Caki2 (cell line): ENCODE data around the gene VSTM2B. TPM values are rescaled to one million over a fixed set of nuclear protein-coding genes. Genes with fewer than 3 reads are reported as not detected.
"Not testable (repeated sequence)": the region's sequence is repeated elsewhere in the genome, so short reads cannot be mapped to it uniquely, and the experiment has no call there.

Experiments
- DNase-seq: peaks from one replicate; pipeline ENCODE4 v3.0.0-alpha.2; 2015; ENCODE audit warnings: low read depth
- in situ Hi-C: cut with HindIII; loops from 2 replicates; pipeline ENCODE4 v1.10.0; 2016; ENCODE audit warnings: low sequenced_read_pairs, low pct_unique_long_range_greater_than_20kb, mixed read lengths
- total RNA-seq: library from RNA; depleted of rRNA; stranded (reverse); fragments of >200 nt; shearing (Covaris generic); gene quantifications from 2 replicates; pipeline ENCODE4 v1.2.3, GENCODE V29; 2014; ENCODE audit warnings: low replicate concordance; rRNA removed

Gene VSTM2B
- total RNA-seq = not detected in 2 replicates

DNA sequence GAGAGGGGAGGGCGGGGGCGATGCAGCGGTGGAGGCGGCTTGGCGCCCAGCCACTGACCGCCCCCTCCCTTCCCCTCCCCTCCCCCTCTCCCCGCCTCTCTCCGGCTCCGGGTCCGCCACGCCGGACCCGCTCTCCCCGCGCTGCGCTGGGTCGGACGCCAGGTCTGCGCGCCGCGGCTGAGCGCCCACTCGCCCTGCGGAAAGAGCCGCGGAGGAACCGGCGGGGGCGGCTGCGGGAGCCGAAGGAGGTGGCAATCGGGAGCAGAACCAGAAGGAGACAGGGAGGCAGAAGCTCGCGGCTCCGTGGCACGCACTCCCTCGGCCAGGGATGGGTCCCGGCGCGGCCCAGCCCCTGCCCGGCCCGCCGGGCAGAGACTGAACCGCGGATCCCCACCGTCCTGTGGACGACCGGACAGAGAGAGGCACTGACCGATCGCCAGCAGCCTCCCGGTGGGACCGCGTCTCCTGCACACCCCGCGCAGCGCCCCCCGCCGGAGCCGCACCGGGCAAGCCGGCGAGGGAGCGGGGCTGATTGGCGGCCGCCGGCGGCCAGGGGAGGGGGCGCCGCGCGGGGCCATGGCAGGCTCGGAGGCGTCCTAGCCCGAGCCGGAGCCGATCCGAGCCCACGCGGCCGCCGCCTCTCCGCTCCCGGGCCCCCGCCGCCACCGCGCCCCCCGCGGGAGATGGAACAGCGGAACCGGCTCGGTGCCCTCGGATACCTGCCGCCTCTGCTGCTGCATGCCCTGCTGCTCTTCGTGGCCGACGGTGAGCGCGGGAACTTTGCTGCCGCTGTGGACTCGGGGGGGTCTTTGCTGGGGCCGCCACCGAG lies at the start of gene VSTM2B:
TSS of gene VSTM2B (plus strand) at position 94 of the 829 bp plus-strand sequence. CDS start at position 684, 590 bp downstream.
- in situ Hi-C loops = no loop called here

DNA sequence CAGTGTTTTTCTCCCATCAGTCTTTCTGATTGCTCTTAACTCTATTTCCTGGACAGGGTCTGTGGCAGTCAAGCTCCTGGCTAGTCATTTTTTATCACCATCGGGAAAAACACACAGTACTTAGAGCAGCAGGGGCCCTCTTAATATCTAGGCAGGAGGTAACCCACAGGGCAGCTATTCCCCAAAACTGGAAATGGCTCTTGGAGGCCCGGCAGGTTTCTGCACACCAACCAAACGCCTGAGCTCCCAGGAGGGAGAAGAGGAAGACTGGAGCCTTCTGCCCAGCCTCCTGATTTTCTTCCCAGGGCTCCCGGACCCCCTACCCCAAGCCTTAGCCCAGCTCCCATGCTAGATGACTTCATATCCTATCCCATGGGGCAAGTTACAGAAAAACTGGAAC lies 49.3 kb upstream of the VSTM2B start:
- in situ Hi-C loops = no loop called here
- no peak for DNase-seq

More for the DNA sequence above, at the start of gene VSTM2B:
- no peak for DNase-seq

DNA sequence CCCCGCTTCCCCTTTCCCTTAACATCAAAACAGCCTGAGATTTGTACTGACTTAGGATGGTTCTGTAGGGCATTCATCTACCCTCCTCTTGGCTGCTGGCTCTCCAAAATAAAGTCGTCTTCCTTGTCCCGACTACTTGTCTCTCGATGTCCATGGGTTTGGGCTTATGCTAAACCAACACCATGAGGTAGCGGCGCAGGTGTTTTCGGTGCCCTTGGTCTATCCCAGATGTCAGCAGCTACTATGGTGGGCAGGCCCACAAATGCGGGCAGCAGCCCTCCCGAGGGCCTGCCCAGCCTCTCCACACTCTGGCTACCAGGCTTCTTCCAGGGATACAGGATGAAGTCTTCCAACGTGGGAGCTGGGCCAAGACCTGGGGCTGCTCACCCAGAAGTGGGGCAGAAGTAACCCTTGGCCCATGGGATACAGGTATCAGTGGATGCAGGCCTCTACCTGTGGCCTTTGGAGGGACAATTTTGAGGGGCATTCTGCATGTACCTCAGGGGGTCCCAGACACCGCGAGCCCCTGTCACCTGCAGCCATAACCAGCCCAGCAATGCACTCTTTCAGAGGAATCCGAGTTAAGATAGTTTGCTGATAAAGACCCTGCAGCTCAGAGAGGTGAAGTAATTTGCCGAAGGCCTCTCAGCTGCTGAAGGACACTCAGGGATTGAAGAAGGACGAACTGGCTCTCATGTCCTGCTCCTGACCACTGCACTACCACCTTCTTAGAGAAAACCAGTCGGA lies 47.8 kb upstream of the VSTM2B start:
- no peak for DNase-seq
- in situ Hi-C loops = no loop called here

DNA sequence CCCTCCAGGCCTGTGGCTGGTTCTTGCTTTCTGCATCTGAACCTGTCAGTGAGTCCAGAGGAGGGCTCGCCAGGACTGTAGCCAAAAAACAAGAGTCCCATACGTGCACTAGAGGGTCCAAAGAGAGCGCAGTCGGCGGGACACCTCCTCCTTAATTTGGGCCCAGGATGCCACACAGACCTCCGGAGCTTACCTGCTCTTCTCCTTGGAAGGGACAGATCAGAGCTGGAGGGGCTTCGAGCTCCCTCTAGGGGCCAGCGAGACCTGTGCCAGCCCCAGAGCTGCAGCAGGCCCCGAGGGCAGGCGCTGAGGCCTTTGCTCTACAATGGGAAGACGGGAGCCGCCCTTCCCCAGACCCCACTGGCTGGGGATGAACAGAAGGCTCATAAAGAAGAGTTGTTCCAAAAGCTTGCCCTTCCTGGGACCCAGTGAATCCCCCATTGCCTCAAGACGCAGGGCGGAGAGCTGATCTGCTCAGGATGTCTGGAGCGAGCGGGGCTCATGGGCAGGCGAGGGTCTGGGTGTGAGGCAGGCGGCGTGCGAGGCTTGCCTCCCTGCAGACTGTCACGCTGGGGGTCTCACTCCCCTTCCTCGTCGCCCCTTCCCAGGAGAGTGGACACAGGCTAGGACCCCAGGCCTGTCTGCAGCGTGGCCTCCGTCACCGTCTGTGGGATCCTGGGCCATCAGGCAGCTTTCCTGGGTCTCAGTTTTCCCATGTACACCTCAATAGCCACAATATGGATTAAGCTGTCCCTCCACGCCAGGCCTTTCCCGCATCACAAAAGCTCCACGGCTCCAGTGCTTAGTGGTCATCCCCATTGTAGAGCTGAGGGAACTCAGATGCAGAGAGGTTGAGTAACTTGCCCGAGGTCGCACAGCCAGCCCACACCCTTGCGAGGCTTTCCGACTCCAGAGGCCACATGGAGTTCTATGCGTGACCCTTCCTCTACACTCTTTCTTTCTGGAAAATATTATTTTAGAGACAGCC lies 46.9 kb upstream of the VSTM2B start:
- in situ Hi-C loops = no loop called here
- no peak for DNase-seq

DNA sequence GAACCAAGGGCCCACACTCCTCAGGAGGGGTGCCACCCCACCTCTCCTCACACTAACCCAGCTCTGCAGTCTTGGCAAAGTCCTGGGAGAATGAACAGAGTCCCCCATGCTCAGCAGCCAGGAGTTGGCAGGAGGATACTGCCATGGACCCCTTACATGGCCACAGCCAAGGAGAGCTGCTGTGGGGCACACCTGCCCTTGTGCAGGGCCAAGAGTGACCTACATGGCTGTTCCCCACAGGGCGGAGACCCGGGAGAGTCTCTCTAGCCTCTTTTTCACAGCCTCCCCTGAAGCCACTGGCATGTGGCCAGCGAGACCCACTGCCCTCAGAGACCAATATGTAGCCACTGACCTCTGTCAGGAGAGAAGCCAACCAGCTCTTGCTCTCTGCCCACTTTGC lies 45.9 kb upstream of the VSTM2B start:
- no peak for DNase-seq
- in situ Hi-C loops = no loop called here

DNA sequence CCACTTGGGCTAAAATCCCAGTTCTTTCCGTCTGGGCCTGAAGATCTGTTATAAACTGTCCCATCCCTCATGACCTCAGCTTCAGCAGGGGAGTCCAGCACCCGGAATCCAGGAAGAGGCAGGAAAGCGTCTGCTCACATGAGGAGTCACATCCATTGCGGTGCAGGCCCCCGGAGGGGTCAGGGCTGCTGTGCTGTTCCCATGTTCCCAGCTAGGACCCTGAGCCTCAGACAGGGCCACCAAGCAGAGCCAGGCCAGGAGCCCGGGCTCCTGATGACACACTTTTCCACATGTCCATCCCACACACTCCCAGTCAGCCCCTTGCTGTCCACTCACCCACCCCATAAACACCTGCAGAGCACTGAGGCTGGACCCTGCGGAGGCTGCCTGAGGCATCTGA lies 45.3 kb upstream of the VSTM2B start:
- in situ Hi-C loops = no loop called here
- no peak for DNase-seq

DNA sequence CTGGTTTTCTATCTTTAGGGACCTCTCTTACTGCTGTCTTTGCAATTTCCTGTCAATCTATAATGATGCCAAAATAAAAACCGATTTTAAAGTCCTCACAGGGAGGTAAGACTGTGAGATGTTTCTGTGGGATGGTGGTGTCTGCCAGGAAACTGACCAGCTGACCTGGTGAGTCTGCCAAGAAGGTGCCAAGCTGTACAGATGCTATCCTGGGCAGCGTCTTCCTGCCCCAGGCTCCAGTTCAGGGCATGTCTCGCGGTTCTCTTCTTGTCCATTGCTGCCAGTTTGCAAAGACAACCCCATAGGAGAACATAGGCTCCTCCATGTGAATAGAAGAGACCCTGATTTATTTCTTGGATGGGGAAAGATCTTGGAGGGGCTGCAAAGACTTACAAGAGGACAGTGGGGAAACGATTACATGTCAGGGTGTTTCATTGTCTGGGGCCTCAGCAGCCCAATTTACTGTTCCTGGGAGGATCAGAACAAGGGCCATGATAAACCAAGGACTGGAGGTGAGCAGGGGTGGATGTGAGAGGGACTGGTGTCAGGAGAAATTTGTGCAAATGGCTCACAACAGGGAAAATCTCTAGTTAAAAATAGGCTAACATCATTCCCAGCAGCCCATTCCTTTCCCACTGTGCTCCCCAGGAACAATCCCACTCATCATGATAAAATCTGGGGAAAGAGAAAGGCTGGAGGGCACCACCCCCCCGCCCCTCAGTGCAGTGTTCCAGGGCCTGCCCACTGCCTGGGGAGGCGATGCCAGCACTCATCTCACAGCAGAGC lies 42.7 kb upstream of the VSTM2B start:
- in situ Hi-C loops = no loop called here

DNA sequence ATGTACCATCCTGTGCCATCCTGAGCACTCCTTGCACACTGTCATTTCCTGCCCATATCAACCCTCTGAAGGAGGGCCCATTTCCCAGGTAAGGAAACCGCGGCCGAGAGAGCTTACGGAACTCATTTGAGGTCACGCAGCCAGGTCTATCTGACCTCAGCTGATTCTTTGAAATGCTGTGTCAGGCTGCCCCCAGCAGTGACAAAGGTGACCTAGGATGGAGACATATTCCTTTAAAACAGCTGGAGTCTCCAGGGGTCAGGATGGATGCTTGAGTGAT lies 42.2 kb upstream of the VSTM2B start:
- no peak for DNase-seq
- in situ Hi-C loops = no loop called here

More for the DNA sequence above, 42.7 kb upstream of the VSTM2B start:
- no peak for DNase-seq

DNA sequence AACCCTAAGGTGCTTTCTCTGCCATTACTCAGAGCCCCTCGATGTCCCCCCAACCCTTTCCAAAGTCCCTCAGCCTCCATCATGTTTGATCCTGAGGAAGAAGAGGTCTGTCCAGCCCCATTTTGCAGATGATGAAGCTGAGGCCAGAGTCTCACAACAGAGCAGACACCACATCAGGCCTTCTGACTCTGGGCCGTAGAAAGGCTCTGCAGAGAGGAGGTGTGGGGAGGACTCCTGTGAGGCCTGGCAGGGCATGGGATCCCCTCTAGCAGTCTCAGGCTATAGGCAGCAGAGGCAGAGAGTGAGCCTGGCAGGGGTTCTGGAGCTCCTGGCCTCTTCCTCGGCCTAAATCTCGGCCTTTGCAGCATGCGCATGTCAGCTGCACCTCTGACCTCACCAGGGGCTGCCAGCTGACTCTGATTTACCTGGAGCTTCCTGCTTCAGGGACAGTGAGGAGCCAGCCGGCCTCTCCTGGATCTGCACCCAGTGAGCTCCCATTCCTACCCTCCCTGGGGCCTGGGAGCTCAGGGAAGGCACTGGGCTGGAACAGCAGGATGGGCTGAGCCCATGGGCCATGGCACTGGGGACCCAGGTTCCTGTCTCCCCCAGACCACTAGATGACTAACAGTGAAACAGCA lies 41.7 kb upstream of the VSTM2B start:
- DNase-seq = no peak
- in situ Hi-C loops = no loop called here

DNA sequence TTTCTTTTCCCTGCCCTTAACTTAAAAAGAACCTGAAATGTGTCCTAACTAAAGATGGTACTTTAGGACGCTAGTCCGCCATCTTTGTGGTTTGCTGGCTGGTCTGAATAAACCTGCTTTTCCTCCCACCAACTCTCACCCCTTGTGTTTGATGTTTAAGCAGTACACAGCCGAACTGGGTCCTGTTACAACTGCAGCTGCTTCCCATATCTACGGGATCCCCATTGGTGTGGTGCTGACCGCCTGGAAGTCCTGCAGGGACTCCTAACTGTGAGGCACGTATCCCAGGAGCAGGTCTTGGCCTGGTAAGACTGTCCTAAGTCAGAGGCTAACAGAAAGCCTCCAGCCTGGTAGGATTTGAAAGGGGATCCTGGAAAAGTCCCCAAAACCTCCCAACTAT lies 40.9 kb upstream of the VSTM2B start:
- no peak for DNase-seq
- in situ Hi-C loops = no loop called here

DNA sequence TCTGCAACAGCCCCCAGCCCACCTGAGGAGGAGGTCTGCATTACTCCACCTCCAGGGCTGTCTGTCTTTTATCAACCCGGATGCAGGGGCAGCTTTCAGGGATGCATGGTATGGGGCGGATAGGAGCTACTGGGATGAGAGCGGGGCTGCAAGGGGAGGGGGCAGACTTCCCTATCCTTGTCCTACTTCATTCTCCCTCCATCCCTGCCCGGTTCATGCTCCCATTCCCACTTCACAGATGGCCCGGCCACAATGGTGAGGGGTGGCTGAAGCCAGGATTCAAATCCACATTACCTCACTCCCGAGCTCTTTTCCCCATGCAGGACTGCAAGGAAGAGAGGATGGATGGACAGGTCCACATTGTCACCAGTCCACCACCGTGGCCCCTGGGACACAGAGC lies 40.5 kb upstream of the VSTM2B start:
- in situ Hi-C loops = no loop called here
- DNase-seq = no peak

DNA sequence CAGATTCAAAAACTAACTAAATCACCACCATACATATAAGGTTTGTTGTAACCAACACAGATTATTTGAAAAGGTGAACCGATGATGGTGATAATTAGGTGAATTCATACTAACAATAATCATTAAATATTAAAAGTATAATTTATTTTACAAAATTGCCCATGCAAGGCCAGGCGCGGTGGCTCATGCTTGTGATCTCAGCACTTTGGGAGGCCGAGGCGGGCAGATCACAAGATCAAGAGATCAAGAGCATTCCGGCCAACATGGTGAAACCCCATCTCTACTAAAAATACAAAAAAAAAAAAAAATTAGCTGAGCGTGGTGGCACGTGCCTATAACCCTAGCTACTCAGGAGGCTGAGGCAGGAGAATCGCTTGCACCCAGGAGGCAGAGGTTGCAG lies 38.8 kb upstream of the VSTM2B start:
- DNase-seq, in situ Hi-C loops: not testable (repeated sequence)

DNA sequence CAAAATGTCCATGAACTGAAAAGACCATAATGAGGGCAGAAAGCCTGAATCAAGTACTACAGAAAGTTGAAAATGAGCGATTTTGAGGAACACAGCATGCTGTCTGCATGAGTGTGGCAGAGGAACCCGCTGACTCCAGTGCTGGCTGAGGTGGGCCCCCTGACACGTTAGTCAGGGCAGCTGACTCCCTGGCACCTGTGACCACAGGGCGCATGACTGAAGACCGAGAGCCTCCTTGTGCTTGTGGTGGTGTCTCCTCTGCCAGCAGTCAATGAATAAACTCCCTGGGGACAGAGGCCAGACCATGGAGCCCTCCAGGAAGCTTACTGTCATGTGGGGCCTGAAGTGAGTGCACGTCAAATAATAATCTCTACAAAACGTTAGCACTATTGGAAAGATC lies 38.4 kb upstream of the VSTM2B start:
- in situ Hi-C loops = no loop called here
- no peak for DNase-seq

DNA sequence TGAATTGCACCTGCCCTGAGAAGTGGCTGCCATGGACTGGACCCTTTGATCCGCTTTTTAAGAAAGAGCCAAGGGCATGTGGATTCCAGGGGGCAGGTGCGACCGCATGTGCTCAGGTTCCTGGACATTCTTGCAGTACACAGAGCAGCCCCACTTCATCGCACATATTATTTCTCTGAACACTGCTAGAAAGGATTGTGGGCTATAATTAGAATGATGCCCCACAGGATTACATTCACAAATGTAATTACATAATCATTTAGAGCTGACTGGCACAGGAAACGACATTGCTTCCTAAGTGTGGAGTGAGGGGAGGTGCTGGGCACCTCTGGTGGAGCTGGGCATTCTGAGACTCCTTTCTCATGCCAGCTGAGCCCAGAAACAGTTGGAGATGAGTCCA lies 37.5 kb upstream of the VSTM2B start:
- in situ Hi-C loops = no loop called here
- DNase-seq = no peak

DNA sequence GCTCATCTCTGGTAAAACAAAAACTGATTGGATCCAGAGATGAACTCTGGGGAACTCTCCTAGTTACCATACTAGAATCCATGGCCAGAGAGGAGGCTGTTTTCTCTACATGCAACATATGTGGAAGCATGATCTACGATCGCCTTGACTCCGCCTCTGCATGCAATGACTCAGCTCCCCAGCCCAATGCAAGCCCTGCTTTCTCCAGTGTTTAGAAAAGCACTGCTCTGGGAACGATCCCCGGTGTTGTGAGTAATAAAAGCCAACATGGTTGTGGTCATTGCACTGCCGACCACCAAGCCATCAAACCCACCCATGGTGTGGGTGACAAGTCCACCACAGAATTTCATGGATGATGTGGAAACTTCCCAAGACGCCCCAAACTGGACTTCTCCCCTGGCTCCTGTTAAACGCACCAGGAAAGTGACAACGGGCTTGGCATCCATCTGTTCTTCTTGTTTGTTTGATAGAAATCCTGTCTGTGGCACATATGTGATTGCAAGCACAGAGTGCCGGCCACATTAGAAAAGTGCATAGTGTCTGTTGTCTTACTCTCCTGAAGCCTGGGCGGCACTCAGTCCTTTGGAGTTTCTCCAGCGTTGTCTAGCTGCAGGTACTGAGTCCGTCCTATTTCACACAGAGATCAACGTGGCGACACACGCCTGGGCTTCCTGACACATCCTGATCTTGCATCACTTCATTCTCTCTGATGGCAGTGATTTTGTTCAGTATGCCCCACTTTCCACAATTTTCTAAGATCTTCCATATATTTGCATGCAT lies 36.4 kb upstream of the VSTM2B start:
- in situ Hi-C loops = no loop called here
- no peak for DNase-seq

DNA sequence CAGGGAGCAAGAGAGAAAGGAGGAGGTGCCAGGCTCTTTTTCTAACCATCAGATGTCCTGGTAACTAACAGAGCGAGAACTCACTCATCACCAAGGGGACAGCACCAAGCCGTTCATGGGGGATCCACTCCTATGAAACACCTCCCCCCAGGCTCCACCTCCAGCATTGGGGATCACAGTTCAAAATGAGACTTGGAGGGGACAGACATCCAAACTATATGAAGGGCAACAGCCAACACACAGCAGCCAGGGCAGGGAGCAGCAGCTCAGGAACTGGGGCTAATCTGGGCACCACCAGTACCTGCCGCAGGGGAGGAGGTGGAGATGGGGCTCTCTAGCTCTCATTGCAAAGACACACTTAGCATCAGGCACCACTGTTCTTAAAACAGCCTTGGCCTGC lies 34.3 kb upstream of the VSTM2B start:
- in situ Hi-C loops = no loop called here
- no peak for DNase-seq
